Measurements from ENCODE around the gene CLEC2L. TPM values are rescaled to one million over a fixed set of nuclear protein-coding genes. Genes with fewer than 3 reads are reported as not detected.

The CLEC2L gene
- total RNA-seq, 1 experiment from 2014 or later: not detected

DNA sequence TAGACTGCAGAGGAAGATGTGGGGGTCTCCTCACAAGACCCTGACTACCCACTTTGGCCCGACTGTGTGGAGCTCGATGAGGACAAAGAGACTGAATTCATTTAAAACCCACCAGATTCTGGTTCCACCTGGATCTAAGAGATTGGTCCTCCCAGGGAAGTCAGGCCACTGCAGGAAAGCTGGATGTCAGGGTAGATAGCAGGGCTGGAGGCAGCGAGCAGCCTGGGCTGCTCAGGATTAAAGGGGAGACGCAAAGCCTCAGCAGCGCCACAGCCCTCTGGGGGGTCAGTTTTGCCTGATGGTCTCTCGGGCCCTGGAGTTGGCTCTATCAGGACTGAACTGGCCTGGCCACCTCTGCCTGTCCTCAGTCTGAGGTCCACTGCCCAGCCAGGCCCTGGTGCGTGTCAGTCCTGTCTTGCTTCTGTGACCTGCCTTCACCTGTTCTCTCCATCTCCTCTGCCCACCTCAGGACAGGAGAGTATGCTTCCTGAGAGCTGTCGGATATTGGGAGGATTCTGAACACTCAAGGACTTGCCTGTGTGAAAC is 27.8 kb upstream of the CLEC2L start:
- no peak overlapping the region for H3K4me2 ChIP-seq
- 0 out of 2 replicates have a peak, but pooled peaks cover 3% of the 10 kb centered on the region for H3K9me3 ChIP-seq (ENCODE audit: insufficient read depth, low read depth)
- intact Hi-C loops (cut with micrococcal nuclease; ENCODE audit: unreplicated experiment): no loop called here
- H3K36me3 ChIP-seq (ENCODE audit: low read depth): no peaks in the 10 kb centered on the region
- H2AFZ ChIP-seq: no peak overlapping the region
- ChIA-PET CTCF (no interaction called here), POLR2A (ENCODE audit: unreplicated experiment) (no interaction called here)
- no peaks in the 10 kb centered on the region for H3K9me2 ChIP-seq (ENCODE audit: insufficient read depth)
- no peak overlapping the region for H3K27ac ChIP-seq
- no TSS peak for BruUV-seq (replicated peaks)
- H3K4me3 ChIP-seq: no peak overlapping the region
- TF ChIP-seq, protein P1, sequence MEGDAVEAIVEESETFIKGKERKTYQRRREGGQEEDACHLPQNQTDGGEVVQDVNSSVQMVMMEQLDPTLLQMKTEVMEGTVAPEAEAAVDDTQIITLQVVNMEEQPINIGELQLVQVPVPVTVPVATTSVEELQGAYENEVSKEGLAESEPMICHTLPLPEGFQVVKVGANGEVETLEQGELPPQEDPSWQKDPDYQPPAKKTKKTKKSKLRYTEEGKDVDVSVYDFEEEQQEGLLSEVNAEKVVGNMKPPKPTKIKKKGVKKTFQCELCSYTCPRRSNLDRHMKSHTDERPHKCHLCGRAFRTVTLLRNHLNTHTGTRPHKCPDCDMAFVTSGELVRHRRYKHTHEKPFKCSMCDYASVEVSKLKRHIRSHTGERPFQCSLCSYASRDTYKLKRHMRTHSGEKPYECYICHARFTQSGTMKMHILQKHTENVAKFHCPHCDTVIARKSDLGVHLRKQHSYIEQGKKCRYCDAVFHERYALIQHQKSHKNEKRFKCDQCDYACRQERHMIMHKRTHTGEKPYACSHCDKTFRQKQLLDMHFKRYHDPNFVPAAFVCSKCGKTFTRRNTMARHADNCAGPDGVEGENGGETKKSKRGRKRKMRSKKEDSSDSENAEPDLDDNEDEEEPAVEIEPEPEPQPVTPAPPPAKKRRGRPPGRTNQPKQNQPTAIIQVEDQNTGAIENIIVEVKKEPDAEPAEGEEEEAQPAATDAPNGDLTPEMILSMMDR (conservative IDR thresholded peaks at IDR 0.05): no peak
- no peak for TF ChIP-seq EZH2 (IDR thresholded peaks at IDR 0.05; ENCODE audit: low read depth)
- H3F3A ChIP-seq (ENCODE audit: insufficient read depth, low read depth): no peaks in the 10 kb centered on the region; the same call in 1 of the 2 replicates
- H3K79me2 ChIP-seq (ENCODE audit: low read depth): no peaks in the 10 kb centered on the region
- H4K20me1 ChIP-seq (ENCODE audit: insufficient read depth): no peaks in the 10 kb centered on the region
- H3K27me3 ChIP-seq (ENCODE audit: insufficient read depth, low read depth): no peaks in the 10 kb centered on the region
- no peaks in the 10 kb centered on the region for H3K4me1 ChIP-seq (replicated peaks; ENCODE audit: insufficient read depth)
- DNase-seq: no peak

DNA sequence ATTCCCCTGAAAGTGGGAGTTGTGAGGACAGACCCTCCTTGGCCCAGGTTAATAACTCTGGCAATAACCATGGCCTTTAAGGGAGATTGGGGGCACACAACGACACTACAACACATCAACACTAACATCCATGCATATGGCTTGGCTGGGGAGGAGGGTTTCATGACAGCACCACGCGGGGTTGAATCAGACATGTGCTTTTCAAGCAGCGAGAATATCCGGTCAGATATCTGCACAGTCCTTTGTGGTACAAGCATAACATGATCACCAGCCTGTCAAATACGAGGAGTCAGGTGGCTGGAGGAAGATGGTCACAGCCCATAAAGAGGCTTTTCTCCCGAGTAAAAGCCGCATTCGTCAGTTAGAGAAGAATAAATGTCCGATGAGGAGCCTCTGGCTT is 27.0 kb upstream of the CLEC2L start:
- no peak overlapping the region for H2AFZ ChIP-seq
- H3K27me3 ChIP-seq (ENCODE audit: insufficient read depth, low read depth): no peaks in the 10 kb centered on the region
- TF ChIP-seq, protein P1 (conservative IDR thresholded peaks at IDR 0.05): no peak
- TF ChIP-seq EZH2 (IDR thresholded peaks at IDR 0.05; ENCODE audit: low read depth): no peak
- no peaks in the 10 kb centered on the region for H3K36me3 ChIP-seq (ENCODE audit: low read depth)
- intact Hi-C loops (cut with micrococcal nuclease; ENCODE audit: unreplicated experiment): no loop called here
- BruUV-seq (replicated peaks): no TSS peak
- H4K20me1 ChIP-seq (ENCODE audit: insufficient read depth): no peaks in the 10 kb centered on the region
- H3K4me3 ChIP-seq: no peak overlapping the region
- no peaks in the 10 kb centered on the region for H3K79me2 ChIP-seq (ENCODE audit: low read depth)
- no peak overlapping the region for H3K27ac ChIP-seq
- no peaks in the 10 kb centered on the region for H3F3A ChIP-seq (ENCODE audit: insufficient read depth, low read depth)
- 0 out of 2 replicates have a peak, but pooled peaks cover 3% of the 10 kb centered on the region for H3K9me3 ChIP-seq (ENCODE audit: insufficient read depth, low read depth)
- no peaks in the 10 kb centered on the region for H3K4me1 ChIP-seq (replicated peaks; ENCODE audit: insufficient read depth)
- CTCF ChIA-PET: no interaction called here
- no peak overlapping the region for H3K4me2 ChIP-seq
- POLR2A ChIA-PET (ENCODE audit: unreplicated experiment): no interaction called here
- no peak for DNase-seq
- no peaks in the 10 kb centered on the region for H3K9me2 ChIP-seq (ENCODE audit: insufficient read depth)

GRCh38 chr7:139500770-139501138 is 22.7 kb upstream of the CLEC2L start:
- H3K9me3 ChIP-seq (ENCODE audit: insufficient read depth, low read depth): no peaks in the 10 kb centered on the region
- intact Hi-C loops (cut with micrococcal nuclease; ENCODE audit: unreplicated experiment): loop anchor here (1.0 to 5.0 kb wide), 6 partner anchors 67 to 826 kb away; partner anchors contain the start of gene FMC1
- no peaks in the 10 kb centered on the region for H3K79me2 ChIP-seq (ENCODE audit: low read depth)
- H3K27ac ChIP-seq: no peak overlapping the region
- ChIA-PET POLR2A (ENCODE audit: unreplicated experiment) (no interaction called here), CTCF (interaction anchor here (0.6 kb wide), 2 partner anchors 62 to 281 kb away, joined by 3 read pairs; no protein-coding TSS in a partner anchor)
- H3K27me3 ChIP-seq (ENCODE audit: insufficient read depth, low read depth): no peaks in the 10 kb centered on the region
- DNase-seq: no peak
- no peaks in the 10 kb centered on the region for H4K20me1 ChIP-seq (ENCODE audit: insufficient read depth)
- peak overlapping the region; percentile 68 for H3K4me2 ChIP-seq
- no peaks in the 10 kb centered on the region for H3F3A ChIP-seq (ENCODE audit: insufficient read depth, low read depth)
- H3K4me1 ChIP-seq (replicated peaks; ENCODE audit: insufficient read depth): no peaks in the 10 kb centered on the region
- no TSS peak for BruUV-seq (replicated peaks)
- no peaks in the 10 kb centered on the region for H3K36me3 ChIP-seq (ENCODE audit: low read depth)
- TF ChIP-seq EZH2 (IDR thresholded peaks at IDR 0.05; ENCODE audit: low read depth): no peak
- TF ChIP-seq, protein P1 (conservative IDR thresholded peaks at IDR 0.05): no peak
- no peaks in the 10 kb centered on the region for H3K9me2 ChIP-seq (ENCODE audit: insufficient read depth)
- no peak overlapping the region; the same call in 1 of the 2 replicates for H3K4me3 ChIP-seq
- no peak overlapping the region for H2AFZ ChIP-seq

All from PC-9 (cell line).